Peyer's patch (tissue), 4 donors: Measurements from ENCODE around the gene TOE1.

Source experiments
- CTCF ChIP-seq, 6 experiments: fragments of 450-650 bp in 4 of 6; fragments of 200-600 bp in 2 of 6; sonication (generic) in 1 of 6; IDR thresholded peaks; one replicate each; pipeline ENCODE4 v1.5.1; 2017 to 2019; ENCODE audit warnings: antibody characterized with exemption in 6 of 6, mild to moderate bottlenecking in 3 of 6, moderate library complexity in 1 of 6
- POLR2A ChIP-seq, 2 donors: fragments of 450-650 bp; IDR thresholded peaks; one replicate each; pipeline ENCODE4 v1.5.1; 2017; ENCODE audit warnings: antibody characterized with exemption in 2 of 2, mild to moderate bottlenecking in 2 of 2, moderate library complexity in 2 of 2

DNA sequence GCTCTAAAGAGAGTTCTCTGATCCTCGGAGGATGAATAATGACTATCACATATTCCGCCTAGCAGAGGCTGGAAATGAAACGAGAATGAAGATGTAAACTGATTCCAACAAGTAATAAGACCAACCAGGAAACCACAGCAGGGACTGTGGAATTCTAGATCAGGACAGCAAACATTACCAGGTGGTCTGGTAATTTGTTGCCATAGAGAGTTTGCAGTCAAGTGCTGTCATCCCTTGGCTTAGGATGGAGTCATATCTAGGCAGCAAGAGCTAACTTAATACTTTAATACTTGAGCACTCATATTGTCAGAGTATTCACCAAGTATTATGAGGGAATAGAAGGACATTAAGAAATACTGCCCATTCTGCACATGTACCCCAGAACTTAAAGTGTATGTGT, 45.3 kb downstream of the TOE1 start:
- no peak for TF ChIP-seq POLR2A (IDR thresholded peaks at IDR 0.05)
- TF ChIP-seq CTCF (IDR thresholded peaks at IDR 0.05): no peak
